Endothelial cell (in vitro differentiated cells): Measurements from ENCODE around the gene ZNF518A. TPM values are rescaled to one million over a fixed set of nuclear protein-coding genes. Genes with fewer than 3 reads are reported as not detected.

ENCODE experiments used
- DNase-seq: peaks from one replicate; pipeline ENCODE4 v3.0.0; 2021; ENCODE audit warnings: low spot score
- H3K27ac Mint-ChIP-seq: one replicate; pipeline ENCODE4 v1.8.0; 2021; ENCODE audit warnings: mixed read lengths, inconsistent platforms; ENCODE audit not compliant: unreplicated experiment
- H3K27me3 Mint-ChIP-seq: one replicate; pipeline ENCODE4 v1.8.0; 2021; ENCODE audit warnings: mild to moderate bottlenecking, moderate library complexity, mixed read lengths, inconsistent platforms; ENCODE audit not compliant: unreplicated experiment
- H3K36me3 Mint-ChIP-seq: one replicate; pipeline ENCODE4 v1.8.0; 2021; ENCODE audit warnings: mild to moderate bottlenecking, low read depth, mixed read lengths, inconsistent platforms; ENCODE audit not compliant: unreplicated experiment
- H3K4me1 Mint-ChIP-seq: one replicate; pipeline ENCODE4 v1.8.0; 2021; ENCODE audit warnings: mild to moderate bottlenecking, mixed read lengths, inconsistent platforms; ENCODE audit not compliant: unreplicated experiment
- H3K4me3 Mint-ChIP-seq: one replicate; pipeline ENCODE4 v1.8.0; 2021; ENCODE audit warnings: mild to moderate bottlenecking, mixed read lengths, inconsistent platforms; ENCODE audit not compliant: unreplicated experiment
- H3K9me3 Mint-ChIP-seq: one replicate; pipeline ENCODE4 v1.8.0; 2021; ENCODE audit warnings: mixed read lengths, inconsistent platforms; ENCODE audit not compliant: unreplicated experiment
- CTCF ChIP-seq: fragments of 200-600 bp; sonication (generic); IDR thresholded peaks from one replicate; pipeline ENCODE4 v1.5.0; 2021; ENCODE audit warnings: antibody characterized with exemption; ENCODE audit not compliant: unreplicated experiment
- long read RNA-seq: library from polyadenylated mRNA; unstranded; transcript quantifications from one replicate; pipeline ENCODE4 v2.0.0, GENCODE V29; 2020; ENCODE audit not compliant: unreplicated experiment
- total RNA-seq: library from RNA; stranded (reverse); fragmentation: NEBNext Ultra II Directional; extraction: Animal tissue kit (Norgen Biotek cat#: 25700); gene quantifications from one replicate; pipeline ENCODE4 v1.2.1, GENCODE V29; 2021; ENCODE audit not compliant: unreplicated experiment

ZNF518A gene
- total RNA-seq, result 47.8 TPM
- long read RNA-seq, partial matches to known transcripts, result 0 of 11 reads
- long read RNA-seq, other reads (novel, unspliced or antisense), result 11 of 11 reads

- H3K4me1 Mint-ChIP-seq, result peaks cover 30% of the 10 kb centered on the region
- H3K9me3 Mint-ChIP-seq, result no peaks in the 10 kb centered on the region
- peak within 1 kb of the TSS; percentile 100 for H3K27ac Mint-ChIP-seq
- no peak for TF ChIP-seq CTCF
- peaks cover 4% of the 10 kb centered on the region for H3K36me3 Mint-ChIP-seq
- peaks cover 14% of the 10 kb centered on the region for H3K27me3 Mint-ChIP-seq
- H3K4me3 Mint-ChIP-seq, result peak within 1 kb of the TSS; percentile 99
- DNase-seq, result peak; percentile 88
These were observed at the start of gene ZNF518A for GRCh38 chr10:96129387-96130325. Gene ZNF518A (plus strand): TSS chr10:96130297. CDS start chr10:96156323, 26,026 bp downstream.

GRCh38 chr10:96082153-96082552, 47.9 kb upstream of the ZNF518A start:
- Mint-ChIP-seq H3K36me3 (no peaks in the 10 kb centered on the region), H3K4me3 (no peak overlapping the region), H3K27ac (no peak overlapping the region), H3K9me3 (no peaks in the 10 kb centered on the region), H3K27me3 (no peaks in the 10 kb centered on the region), H3K4me1 (no peaks in the 10 kb centered on the region)
- no peak for TF ChIP-seq CTCF
- no peak for DNase-seq

DNA sequence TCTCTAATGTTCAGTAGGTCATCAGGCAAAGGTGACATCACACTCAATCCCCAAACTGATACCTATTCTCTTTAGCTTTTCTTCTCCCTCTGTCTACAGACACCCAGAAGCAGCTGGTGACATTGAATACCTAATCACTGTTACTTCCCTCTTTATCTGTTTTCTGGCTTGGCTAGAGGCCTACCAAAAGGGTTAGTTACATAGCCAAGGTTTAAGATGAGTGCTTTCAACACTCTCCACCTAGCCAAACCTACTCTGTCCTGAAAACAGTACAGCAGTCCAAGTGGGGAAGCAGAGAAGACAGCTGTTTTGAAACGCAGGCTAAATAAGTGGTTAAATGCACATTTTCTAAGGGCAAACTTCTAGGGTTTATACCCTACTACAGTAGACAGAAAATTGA, 47.3 kb upstream of the ZNF518A start:
- no peak for DNase-seq
- TF ChIP-seq CTCF, result no peak
- no peak overlapping the region for H3K4me3 Mint-ChIP-seq
- H3K36me3 Mint-ChIP-seq, result no peaks in the 10 kb centered on the region
- no peaks in the 10 kb centered on the region for H3K9me3 Mint-ChIP-seq
- H3K4me1 Mint-ChIP-seq, result no peaks in the 10 kb centered on the region
- H3K27ac Mint-ChIP-seq, result no peak overlapping the region
- peaks cover 2% of the 10 kb centered on the region for H3K27me3 Mint-ChIP-seq

- Mint-ChIP-seq H3K4me3 (peak overlapping the region; percentile 27), H3K36me3 (no peaks in the 10 kb centered on the region), H3K9me3 (no peaks in the 10 kb centered on the region), H3K27ac (peak overlapping the region; percentile 62), H3K4me1 (peaks cover 2% of the 10 kb centered on the region), H3K27me3 (peaks cover 4% of the 10 kb centered on the region)
- no peak for TF ChIP-seq CTCF
- no peak for DNase-seq
These were observed 41.0 kb upstream of the ZNF518A start for GRCh38 chr10:96089116-96089515.
